Measurements from ENCODE around the gene SNX15.

SNX15 gene

GRCh38 chr11:65083834-65084597 is 56.8 kb downstream of the SNX15 start, which contains the start of the genes CDCA5 and ZFPL1:
CDCA5 (minus strand) TSS chr11:65084040; CDS start chr11:65083978, 62 bp downstream.
ZFPL1 (plus strand) TSS chr11:65084222; CDS start chr11:65084699, 477 bp downstream.
- Mint-ChIP-seq H3K27me3 (no peaks in the 10 kb centered on the region), H3K4me1 (peaks cover 29% of the 10 kb centered on the region), H3K36me3 (ENCODE audit: insufficient read depth) (peaks cover 27% of the 10 kb centered on the region), H3K4me3 (peak within 1 kb of the TSS; percentile 98), H3K9me3 (no peaks in the 10 kb centered on the region), H3K27ac (ENCODE audit: low read depth) (peak within 1 kb of the TSS; percentile 99)
- ATAC-seq (replicated peaks; ENCODE audit: extremely low read depth, poor library complexity, severe bottlenecking) (peak; percentile 93), DNase-seq (ENCODE audit: low spot score in 2 of 2) (peak; percentile 95 to 96)

DNA sequence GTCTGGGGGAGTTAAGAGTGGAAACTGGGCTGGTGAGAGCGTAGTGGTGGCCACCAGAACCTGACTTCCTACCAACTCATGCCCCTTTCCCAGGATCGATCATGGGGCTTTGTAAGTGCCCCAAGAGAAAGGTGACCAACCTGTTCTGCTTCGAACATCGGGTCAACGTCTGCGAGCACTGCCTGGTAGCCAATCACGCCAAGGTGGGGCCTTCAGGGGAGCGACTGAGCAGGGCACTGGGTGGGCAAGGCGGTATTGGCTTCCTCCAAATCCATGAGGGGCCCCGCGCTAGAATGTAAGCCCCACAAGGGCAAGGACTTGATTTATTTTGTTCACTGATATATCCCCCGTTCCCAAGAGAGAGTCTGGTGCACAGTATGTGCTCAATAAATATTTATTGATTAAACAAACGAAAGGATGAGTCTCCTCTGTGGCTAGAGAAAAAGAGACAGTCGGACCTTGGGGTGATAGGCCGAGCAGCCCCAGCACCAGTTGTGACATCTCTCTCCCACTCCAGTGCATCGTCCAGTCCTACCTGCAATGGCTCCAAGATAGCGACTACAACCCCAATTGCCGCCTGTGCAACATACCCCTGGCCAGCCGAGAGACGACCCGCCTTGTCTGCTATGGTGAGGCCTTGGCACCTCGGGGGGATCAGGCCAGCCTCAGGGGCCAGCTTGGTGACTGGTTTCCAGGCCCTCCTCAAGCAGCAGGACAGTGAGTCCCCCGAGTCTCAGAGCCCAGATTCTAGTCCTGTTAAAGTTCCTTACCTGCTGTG is 57.5 kb downstream of the SNX15 start:
- Mint-ChIP-seq H3K27me3 (no peaks in the 10 kb centered on the region), H3K27ac (ENCODE audit: low read depth) (peak overlapping the region; percentile 99), H3K4me1 (peaks cover 29% of the 10 kb centered on the region), H3K4me3 (peak overlapping the region; percentile 98), H3K36me3 (ENCODE audit: insufficient read depth) (peaks cover 27% of the 10 kb centered on the region), H3K9me3 (no peaks in the 10 kb centered on the region)
- no peak for ATAC-seq (replicated peaks; ENCODE audit: extremely low read depth, poor library complexity, severe bottlenecking)
- no peak for DNase-seq (ENCODE audit: low spot score in 2 of 2)

DNA sequence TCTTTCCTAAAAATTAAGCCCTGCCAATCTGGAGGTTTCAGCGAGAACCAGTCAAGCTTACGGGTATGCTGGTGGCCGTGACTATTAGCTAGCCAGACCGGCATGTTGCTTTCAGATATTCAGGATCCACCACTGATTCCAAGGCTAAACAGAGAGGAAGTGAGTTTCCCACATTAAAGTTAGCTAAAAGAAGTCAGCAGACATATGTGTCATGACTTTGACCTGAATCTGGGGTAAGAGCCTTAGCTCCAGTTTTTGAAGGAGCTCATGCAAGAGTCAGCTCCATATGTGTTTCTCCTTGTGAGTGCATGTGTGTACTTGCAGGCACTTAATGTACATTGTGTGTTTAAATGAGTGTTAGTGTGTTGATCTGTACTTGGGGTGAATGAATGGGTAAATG is 58.2 kb downstream of the SNX15 start:
- no peak overlapping the region for H3K27ac Mint-ChIP-seq (ENCODE audit: low read depth)
- ATAC-seq (replicated peaks; ENCODE audit: extremely low read depth, poor library complexity, severe bottlenecking) (no peak), DNase-seq (ENCODE audit: low spot score in 2 of 2) (no peak)
- peaks cover 27% of the 10 kb centered on the region for H3K36me3 Mint-ChIP-seq (ENCODE audit: insufficient read depth)
- H3K9me3 Mint-ChIP-seq = no peaks in the 10 kb centered on the region
- H3K4me3 Mint-ChIP-seq = peak overlapping the region; percentile 98
- peaks cover 29% of the 10 kb centered on the region for H3K4me1 Mint-ChIP-seq
- no peaks in the 10 kb centered on the region for H3K27me3 Mint-ChIP-seq

GRCh38 chr11:65086809-65087208 is 59.6 kb downstream of the SNX15 start:
- peaks cover 29% of the 10 kb centered on the region for H3K4me1 Mint-ChIP-seq
- DNase-seq (ENCODE audit: low spot score in 2 of 2) (no peak), ATAC-seq (replicated peaks; ENCODE audit: extremely low read depth, poor library complexity, severe bottlenecking) (no peak)
- no peak overlapping the region for H3K27ac Mint-ChIP-seq (ENCODE audit: low read depth)
- H3K36me3 Mint-ChIP-seq (ENCODE audit: insufficient read depth) = peaks cover 25% of the 10 kb centered on the region
- no peaks in the 10 kb centered on the region for H3K27me3 Mint-ChIP-seq
- H3K9me3 Mint-ChIP-seq = no peaks in the 10 kb centered on the region
- no peak overlapping the region for H3K4me3 Mint-ChIP-seq

GRCh38 chr11:65087216-65087615 is 60.0 kb downstream of the SNX15 start:
- Mint-ChIP-seq H3K4me1 (peaks cover 29% of the 10 kb centered on the region), H3K9me3 (no peaks in the 10 kb centered on the region), H3K27me3 (no peaks in the 10 kb centered on the region), H3K4me3 (no peak overlapping the region), H3K36me3 (ENCODE audit: insufficient read depth) (peaks cover 25% of the 10 kb centered on the region), H3K27ac (ENCODE audit: low read depth) (no peak overlapping the region)
- ATAC-seq (replicated peaks; ENCODE audit: extremely low read depth, poor library complexity, severe bottlenecking) (no peak), DNase-seq (ENCODE audit: low spot score in 2 of 2) (no peak)

GRCh38 chr11:65087827-65088226 is 60.6 kb downstream of the SNX15 start:
- H3K9me3 Mint-ChIP-seq = no peaks in the 10 kb centered on the region
- no peak overlapping the region for H3K4me3 Mint-ChIP-seq
- DNase-seq (ENCODE audit: low spot score in 2 of 2) (no peak), ATAC-seq (replicated peaks; ENCODE audit: extremely low read depth, poor library complexity, severe bottlenecking) (no peak)
- H3K36me3 Mint-ChIP-seq (ENCODE audit: insufficient read depth) = peaks cover 25% of the 10 kb centered on the region
- no peaks in the 10 kb centered on the region for H3K27me3 Mint-ChIP-seq
- H3K27ac Mint-ChIP-seq (ENCODE audit: low read depth) = no peak overlapping the region
- H3K4me1 Mint-ChIP-seq = peaks cover 29% of the 10 kb centered on the region

- no peaks in the 10 kb centered on the region for H3K9me3 Mint-ChIP-seq
- H3K4me1 Mint-ChIP-seq = peaks cover 12% of the 10 kb centered on the region
- H3K36me3 Mint-ChIP-seq (ENCODE audit: insufficient read depth) = peaks cover 11% of the 10 kb centered on the region
- ATAC-seq (replicated peaks; ENCODE audit: extremely low read depth, poor library complexity, severe bottlenecking) (no peak), DNase-seq (ENCODE audit: low spot score in 2 of 2) (no peak)
- no peak overlapping the region for H3K4me3 Mint-ChIP-seq
- no peak overlapping the region for H3K27ac Mint-ChIP-seq (ENCODE audit: low read depth)
- no peaks in the 10 kb centered on the region for H3K27me3 Mint-ChIP-seq
These were observed 62.4 kb downstream of the SNX15 start for GRCh38 chr11:65089621-65090020.

Data from central memory CD8-positive, alpha-beta T cell (primary cell).